Spleen (tissue), 7 donors: ENCODE results near the gene NR3C2.

Source experiments
- CTCF ChIP-seq, 11 experiments: fragments of 200-600 bp in 7 of 11; fragments of 450-650 bp in 4 of 11; sonication (generic) in 4 of 11; IDR thresholded peaks in 8 of 11; conservative IDR thresholded peaks in 3 of 11; 1 replicate in 7 of 11; 2 replicates in 4 of 11; pipeline versions ENCODE4 v1.4.0 to v1.8.0; 2016 to 2021; ENCODE audit warnings: antibody characterized with exemption in 11 of 11, inconsistent platforms in 4 of 11, mild to moderate bottlenecking in 1 of 11
- POLR2A ChIP-seq, 3 donors: fragments of 450-650 bp; IDR thresholded peaks; one replicate each; pipeline ENCODE4 v1.5.1; 2017; ENCODE audit warnings: antibody characterized with exemption in 3 of 3, mild to moderate bottlenecking in 1 of 3
- POLR2AphosphoS5 ChIP-seq, 3 donors: sonication (generic); formaldehyde crosslinking; IDR thresholded peaks; one replicate each; pipeline ENCODE4 v1.5.1; 2017; ENCODE audit warnings: antibody characterized with exemption in 3 of 3
- donor health status: DM: no; HTN: no; CAD: no; lungs with moderate emphysema.
- donor health status: DM: no; HTN: no; CAD: no.
- donor health status: DM: no; HTN: no; CAD: no.

- TF ChIP-seq CTCF (IDR thresholded peaks at IDR 0.05 in 8 of 11, conservative IDR thresholded peaks at IDR 0.05 in 3 of 11) (no peak), POLR2AphosphoS5 (IDR thresholded peaks at IDR 0.05) (no peak), POLR2A (IDR thresholded peaks at IDR 0.05) (no peak)
Measured at GRCh38 chr4:148263127-148263526, 179.1 kb downstream of the NR3C2 start.
